ENCODE measurements around the gene OSBPL7.

- TF ChIP-seq, protein P1, sequence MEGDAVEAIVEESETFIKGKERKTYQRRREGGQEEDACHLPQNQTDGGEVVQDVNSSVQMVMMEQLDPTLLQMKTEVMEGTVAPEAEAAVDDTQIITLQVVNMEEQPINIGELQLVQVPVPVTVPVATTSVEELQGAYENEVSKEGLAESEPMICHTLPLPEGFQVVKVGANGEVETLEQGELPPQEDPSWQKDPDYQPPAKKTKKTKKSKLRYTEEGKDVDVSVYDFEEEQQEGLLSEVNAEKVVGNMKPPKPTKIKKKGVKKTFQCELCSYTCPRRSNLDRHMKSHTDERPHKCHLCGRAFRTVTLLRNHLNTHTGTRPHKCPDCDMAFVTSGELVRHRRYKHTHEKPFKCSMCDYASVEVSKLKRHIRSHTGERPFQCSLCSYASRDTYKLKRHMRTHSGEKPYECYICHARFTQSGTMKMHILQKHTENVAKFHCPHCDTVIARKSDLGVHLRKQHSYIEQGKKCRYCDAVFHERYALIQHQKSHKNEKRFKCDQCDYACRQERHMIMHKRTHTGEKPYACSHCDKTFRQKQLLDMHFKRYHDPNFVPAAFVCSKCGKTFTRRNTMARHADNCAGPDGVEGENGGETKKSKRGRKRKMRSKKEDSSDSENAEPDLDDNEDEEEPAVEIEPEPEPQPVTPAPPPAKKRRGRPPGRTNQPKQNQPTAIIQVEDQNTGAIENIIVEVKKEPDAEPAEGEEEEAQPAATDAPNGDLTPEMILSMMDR (IDR thresholded peaks at IDR 0.05; ENCODE audit: low read depth, low read length, missing input control) = no peak
- TF ChIP-seq FOXA2 (IDR thresholded peaks at IDR 0.05) (no peak), MAX (IDR thresholded peaks at IDR 0.05) (no peak), FOXA1 (IDR thresholded peaks at IDR 0.05) (no peak), RAD21 (IDR thresholded peaks at IDR 0.05) (no peak), HNF4A (conservative IDR thresholded peaks at IDR 0.05) (no peak), RXRA (IDR thresholded peaks at IDR 0.05) (no peak), YY1 (IDR thresholded peaks at IDR 0.05) (no peak)
- TF ChIP-seq, protein P2, sequence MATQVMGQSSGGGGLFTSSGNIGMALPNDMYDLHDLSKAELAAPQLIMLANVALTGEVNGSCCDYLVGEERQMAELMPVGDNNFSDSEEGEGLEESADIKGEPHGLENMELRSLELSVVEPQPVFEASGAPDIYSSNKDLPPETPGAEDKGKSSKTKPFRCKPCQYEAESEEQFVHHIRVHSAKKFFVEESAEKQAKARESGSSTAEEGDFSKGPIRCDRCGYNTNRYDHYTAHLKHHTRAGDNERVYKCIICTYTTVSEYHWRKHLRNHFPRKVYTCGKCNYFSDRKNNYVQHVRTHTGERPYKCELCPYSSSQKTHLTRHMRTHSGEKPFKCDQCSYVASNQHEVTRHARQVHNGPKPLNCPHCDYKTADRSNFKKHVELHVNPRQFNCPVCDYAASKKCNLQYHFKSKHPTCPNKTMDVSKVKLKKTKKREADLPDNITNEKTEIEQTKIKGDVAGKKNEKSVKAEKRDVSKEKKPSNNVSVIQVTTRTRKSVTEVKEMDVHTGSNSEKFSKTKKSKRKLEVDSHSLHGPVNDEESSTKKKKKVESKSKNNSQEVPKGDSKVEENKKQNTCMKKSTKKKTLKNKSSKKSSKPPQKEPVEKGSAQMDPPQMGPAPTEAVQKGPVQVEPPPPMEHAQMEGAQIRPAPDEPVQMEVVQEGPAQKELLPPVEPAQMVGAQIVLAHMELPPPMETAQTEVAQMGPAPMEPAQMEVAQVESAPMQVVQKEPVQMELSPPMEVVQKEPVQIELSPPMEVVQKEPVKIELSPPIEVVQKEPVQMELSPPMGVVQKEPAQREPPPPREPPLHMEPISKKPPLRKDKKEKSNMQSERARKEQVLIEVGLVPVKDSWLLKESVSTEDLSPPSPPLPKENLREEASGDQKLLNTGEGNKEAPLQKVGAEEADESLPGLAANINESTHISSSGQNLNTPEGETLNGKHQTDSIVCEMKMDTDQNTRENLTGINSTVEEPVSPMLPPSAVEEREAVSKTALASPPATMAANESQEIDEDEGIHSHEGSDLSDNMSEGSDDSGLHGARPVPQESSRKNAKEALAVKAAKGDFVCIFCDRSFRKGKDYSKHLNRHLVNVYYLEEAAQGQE (IDR thresholded peaks at IDR 0.05) = no peak
- TF ChIP-seq, protein P3, sequence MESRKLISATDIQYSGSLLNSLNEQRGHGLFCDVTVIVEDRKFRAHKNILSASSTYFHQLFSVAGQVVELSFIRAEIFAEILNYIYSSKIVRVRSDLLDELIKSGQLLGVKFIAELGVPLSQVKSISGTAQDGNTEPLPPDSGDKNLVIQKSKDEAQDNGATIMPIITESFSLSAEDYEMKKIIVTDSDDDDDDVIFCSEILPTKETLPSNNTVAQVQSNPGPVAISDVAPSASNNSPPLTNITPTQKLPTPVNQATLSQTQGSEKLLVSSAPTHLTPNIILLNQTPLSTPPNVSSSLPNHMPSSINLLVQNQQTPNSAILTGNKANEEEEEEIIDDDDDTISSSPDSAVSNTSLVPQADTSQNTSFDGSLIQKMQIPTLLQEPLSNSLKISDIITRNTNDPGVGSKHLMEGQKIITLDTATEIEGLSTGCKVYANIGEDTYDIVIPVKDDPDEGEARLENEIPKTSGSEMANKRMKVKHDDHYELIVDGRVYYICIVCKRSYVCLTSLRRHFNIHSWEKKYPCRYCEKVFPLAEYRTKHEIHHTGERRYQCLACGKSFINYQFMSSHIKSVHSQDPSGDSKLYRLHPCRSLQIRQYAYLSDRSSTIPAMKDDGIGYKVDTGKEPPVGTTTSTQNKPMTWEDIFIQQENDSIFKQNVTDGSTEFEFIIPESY (IDR thresholded peaks at IDR 0.05) = no peak
These were observed 2.1 kb downstream of the OSBPL7 start for GRCh38 chr17:47819475-47819874.

Data from liver (tissue), 3 donors.